Mesenchymal stem cell (in vitro differentiated cells and primary cell): Measurements from ENCODE around the gene ARHGEF40.

Experiments
- DNase-seq: peaks from one replicate; pipeline ENCODE4 v3.0.0-alpha.2; 2013
- H2AFZ ChIP-seq: one replicate; pipeline ENCODE4 v1.6.1; 2013; ENCODE audit warnings: low read depth, mild to moderate bottlenecking, control low read depth, inconsistent platforms, low read length, moderate library complexity
- H2AK5ac ChIP-seq: 2 replicates; pipeline ENCODE4 v1.6.1; 2013; ENCODE audit warnings: low read length, moderate library complexity, mild to moderate bottlenecking, inconsistent platforms; ENCODE audit not compliant: severe bottlenecking
- H2BK120ac ChIP-seq: one replicate; pipeline ENCODE4 v1.6.1; 2013; ENCODE audit warnings: low read depth, mild to moderate bottlenecking, inconsistent platforms, low read length, moderate library complexity
- H2BK12ac ChIP-seq, 2 experiments: one replicate each; pipeline ENCODE4 v1.6.1; 2013; ENCODE audit warnings: inconsistent platforms in 2 of 2, low read length in 2 of 2, mild to moderate bottlenecking in 2 of 2, moderate library complexity in 2 of 2, control low read depth in 1 of 2
- H2BK15ac ChIP-seq: one replicate; pipeline ENCODE4 v1.6.1; 2013; ENCODE audit warnings: mild to moderate bottlenecking, low read depth, inconsistent platforms; ENCODE audit not compliant: poor library complexity, severe bottlenecking
- H2BK5ac ChIP-seq: 2 replicates; pipeline ENCODE4 v1.6.1; 2013; ENCODE audit warnings: low read depth, mild to moderate bottlenecking, low read length, control low read depth, inconsistent platforms; ENCODE audit not compliant: poor library complexity, severe bottlenecking
- H3K14ac ChIP-seq, 2 experiments: one replicate each; pipeline ENCODE4 v1.6.1; 2013; ENCODE audit warnings: inconsistent platforms in 2 of 2, low read length in 2 of 2, control low read depth in 1 of 2, mild to moderate bottlenecking in 1 of 2, moderate library complexity in 1 of 2
- H3K18ac ChIP-seq, 2 experiments: one replicate each; pipeline ENCODE4 v1.6.1; 2013; ENCODE audit warnings: inconsistent platforms in 2 of 2, low read length in 2 of 2, control low read depth in 1 of 2, low read depth in 1 of 2, mild to moderate bottlenecking in 1 of 2
- H3K23ac ChIP-seq, 2 experiments: one replicate each; pipeline ENCODE4 v1.6.1; 2013; ENCODE audit warnings: inconsistent platforms in 2 of 2, low read length in 2 of 2, mild to moderate bottlenecking in 2 of 2, moderate library complexity in 2 of 2, control low read depth in 1 of 2
- H3K27ac ChIP-seq: 2 replicates; pipeline ENCODE4 v1.5.1; 2013; ENCODE audit warnings: mild to moderate bottlenecking, moderate library complexity, low read length, control low read depth, inconsistent platforms; ENCODE audit not compliant: poor library complexity, severe bottlenecking
- H3K27me3 ChIP-seq, 2 experiments: 2 replicates each; pipeline versions ENCODE4 v1.6.1 to v1.7.0; 2013; ENCODE audit warnings: low read length in 2 of 2, mild to moderate bottlenecking in 2 of 2, moderate library complexity in 2 of 2, control low read depth in 1 of 2, inconsistent platforms in 1 of 2; ENCODE audit not compliant: control insufficient read depth in 1 of 2, insufficient read depth in 1 of 2
- H3K36me3 ChIP-seq, 2 experiments: 2 replicates each; pipeline versions ENCODE4 v1.6.1 to v1.7.0; 2013; ENCODE audit warnings: low read length in 2 of 2, control low read depth in 1 of 2, inconsistent platforms in 1 of 2, low read depth in 1 of 2, mild to moderate bottlenecking in 1 of 2; ENCODE audit not compliant: insufficient read depth in 2 of 2, control insufficient read depth in 1 of 2
- H3K4ac ChIP-seq, 2 experiments: one replicate each; pipeline ENCODE4 v1.6.1; 2013; ENCODE audit warnings: inconsistent platforms in 2 of 2, low read length in 2 of 2, mild to moderate bottlenecking in 2 of 2, moderate library complexity in 2 of 2, control low read depth in 1 of 2, low read depth in 1 of 2
- H3K4me1 ChIP-seq: 2 replicates; pipeline ENCODE4 v1.6.1; 2013; ENCODE audit warnings: low read depth, low read length, control low read depth; ENCODE audit not compliant: control insufficient read depth, insufficient read depth
- H3K4me2 ChIP-seq: 2 replicates; pipeline ENCODE4 v1.6.1; 2013; ENCODE audit warnings: low read length, mild to moderate bottlenecking, inconsistent platforms; ENCODE audit not compliant: poor library complexity, severe bottlenecking
- H3K4me3 ChIP-seq, 2 experiments: 2 replicates each; pipeline versions ENCODE4 v1.5.1 to v1.7.0; 2013; ENCODE audit warnings: low read length in 2 of 2, mild to moderate bottlenecking in 2 of 2, control low read depth in 1 of 2, low read depth in 1 of 2; ENCODE audit not compliant: insufficient read depth in 1 of 2
- H3K79me1 ChIP-seq: replicated peaks from 2 replicates; pipeline ENCODE4 v1.6.1; 2013; ENCODE audit warnings: mild to moderate bottlenecking, control low read depth, low read length, inconsistent platforms; ENCODE audit not compliant: poor library complexity, severe bottlenecking
- H3K9ac ChIP-seq: 2 replicates; pipeline ENCODE4 v1.7.0; 2013; ENCODE audit warnings: mild to moderate bottlenecking, low read length, moderate library complexity
- H3K9me3 ChIP-seq: 2 replicates; pipeline ENCODE4 v1.7.0; 2013; ENCODE audit warnings: mild to moderate bottlenecking, low read length; ENCODE audit not compliant: control insufficient read depth
- H4K8ac ChIP-seq: one replicate; pipeline ENCODE4 v1.6.1; 2013; ENCODE audit warnings: inconsistent platforms, mild to moderate bottlenecking, low read length, moderate library complexity
- H4K91ac ChIP-seq: one replicate; pipeline ENCODE4 v1.6.1; 2013; ENCODE audit warnings: mild to moderate bottlenecking, low read length, inconsistent platforms
- WGBS: methylation state at CpG from one replicate; pipeline ENCODE4 v1.1.7; 2013; ENCODE audit warnings: mixed read lengths; 5-methylcytosine and 5-hydroxymethylcytosine counted together

The ARHGEF40 gene

GRCh38 chr14:21089877-21090193, 19.7 kb downstream of the ARHGEF40 start:
- Histone ChIP-seq H3K4me3 (no peak overlapping the region), H3K14ac (no peak overlapping the region), H4K8ac (no peak overlapping the region), H2BK5ac (no peak overlapping the region), H2BK15ac (no peak overlapping the region), H3K4me2 (no peak overlapping the region), H2AK5ac (no peak overlapping the region), H3K27me3 (no peaks in the 10 kb centered on the region), H2BK120ac (no peak overlapping the region), H3K27ac (no peak overlapping the region), H3K23ac (no peak overlapping the region), H2BK12ac (no peak overlapping the region), H3K18ac (no peak overlapping the region), H3K9ac (no peak overlapping the region), H2AFZ (no peak overlapping the region), H3K4me1 (peaks cover 34% of the 10 kb centered on the region), H3K36me3 (peaks cover 62 to 73% of the 10 kb centered on the region in 2 experiments), H3K79me1 (peaks cover 21% of the 10 kb centered on the region), H3K9me3 (no peaks in the 10 kb centered on the region), H4K91ac (no peak overlapping the region), H3K4ac (no peak overlapping the region)
- no peak for DNase-seq
- WGBS: 97% methylated on average over 5 of the region's 5 CpGs

- peaks cover 33% of the 10 kb centered on the region for H3K4me1 ChIP-seq
- H3K36me3 ChIP-seq: peaks cover 56 to 71% of the 10 kb centered on the region in 2 experiments
- H3K18ac ChIP-seq: no peak overlapping the region
- no peak overlapping the region for H3K23ac ChIP-seq
- H3K4ac ChIP-seq: no peak overlapping the region
- WGBS: 94% methylated on average over 45 of the region's 45 CpGs
- no peak overlapping the region for H2BK5ac ChIP-seq
- H3K14ac ChIP-seq: no peak overlapping the region
- H3K27me3 ChIP-seq: no peaks in the 10 kb centered on the region
- H3K4me3 ChIP-seq: no peak overlapping the region
- no peak for DNase-seq
- no peak overlapping the region for H4K8ac ChIP-seq
- H3K79me1 ChIP-seq: peaks cover 21% of the 10 kb centered on the region
- H2AFZ ChIP-seq: no peak overlapping the region
- no peak overlapping the region for H2BK12ac ChIP-seq
- H2BK120ac ChIP-seq: no peak overlapping the region
- no peak overlapping the region for H2BK15ac ChIP-seq
- H3K9me3 ChIP-seq: no peaks in the 10 kb centered on the region
- no peak overlapping the region for H3K9ac ChIP-seq
- H2AK5ac ChIP-seq: no peak overlapping the region
- H3K4me2 ChIP-seq: no peak overlapping the region
- H3K27ac ChIP-seq: no peak overlapping the region
- H4K91ac ChIP-seq: no peak overlapping the region
These were observed 20.3 kb downstream of the ARHGEF40 start for GRCh38 chr14:21090194-21090939.

GRCh38 chr14:21090940-21091663, 21.0 kb downstream of the ARHGEF40 start:
- WGBS: 94% methylated on average over 36 of the region's 45 CpGs
- no peak overlapping the region for H2BK5ac ChIP-seq
- H2AFZ ChIP-seq: no peak overlapping the region
- H2AK5ac ChIP-seq: no peak overlapping the region
- H2BK120ac ChIP-seq: no peak overlapping the region
- no peak overlapping the region for H3K4ac ChIP-seq
- no peak overlapping the region for H3K18ac ChIP-seq
- no peak overlapping the region for H3K4me2 ChIP-seq
- no peak overlapping the region for H4K8ac ChIP-seq
- H3K27me3 ChIP-seq: no peaks in the 10 kb centered on the region
- H3K36me3 ChIP-seq: peaks cover 49 to 64% of the 10 kb centered on the region in 2 experiments
- no peak overlapping the region for H3K23ac ChIP-seq
- H3K4me3 ChIP-seq: no peak overlapping the region
- no peak overlapping the region for H3K27ac ChIP-seq
- H3K79me1 ChIP-seq: peaks cover 21% of the 10 kb centered on the region
- no peak overlapping the region for H3K14ac ChIP-seq
- DNase-seq: no peak
- peaks cover 30% of the 10 kb centered on the region for H3K4me1 ChIP-seq
- H2BK12ac ChIP-seq: no peak overlapping the region
- no peak overlapping the region for H2BK15ac ChIP-seq
- no peaks in the 10 kb centered on the region for H3K9me3 ChIP-seq
- no peak overlapping the region for H3K9ac ChIP-seq
- H4K91ac ChIP-seq: no peak overlapping the region

- Histone ChIP-seq H3K79me1 (peaks cover 21% of the 10 kb centered on the region), H3K36me3 (peaks cover 42 to 59% of the 10 kb centered on the region in 2 experiments), H3K27ac (no peak overlapping the region), H4K8ac (no peak overlapping the region), H2BK12ac (peak overlapping the region in 1 of 2 experiments; percentile 38), H3K4me1 (peaks cover 29% of the 10 kb centered on the region), H2BK15ac (no peak overlapping the region), H3K9me3 (no peaks in the 10 kb centered on the region), H3K23ac (no peak overlapping the region), H2AK5ac (peak overlapping the region; percentile 39), H3K18ac (no peak overlapping the region), H2BK5ac (no peak overlapping the region), H4K91ac (peak overlapping the region; percentile 28), H2AFZ (no peak overlapping the region), H3K4me2 (no peak overlapping the region), H3K14ac (no peak overlapping the region), H2BK120ac (no peak overlapping the region), H3K27me3 (no peaks in the 10 kb centered on the region), H3K9ac (no peak overlapping the region), H3K4me3 (no peak overlapping the region), H3K4ac (no peak overlapping the region)
- no peak for DNase-seq
- 96% methylated on average over 42 of the region's 42 CpGs for WGBS
These were observed 21.7 kb downstream of the ARHGEF40 start for GRCh38 chr14:21091821-21092272.
